IMR-90 (cell line): ENCODE measurements around the gene LRPPRC. TPM values are rescaled to one million over a fixed set of nuclear protein-coding genes. Genes with fewer than 3 reads are reported as not detected.

Experiments used
- ATAC-seq: fragments of 200-7000 bp; cut with Tn5 transposase; 2 replicates; pipeline ENCODE4 v1.9.1; 2020; ENCODE audit warnings: low read depth, mild to moderate bottlenecking, moderate library complexity
- BruUV-seq: library from RNA; stranded (reverse); fragments of 400-500 nt; replicated peaks from 2 replicates; lab custom pipeline; 2021; lab: Mats Ljungman, UMichigan
- CTCF ChIA-PET: fragments of 300-600 bp; formaldehyde crosslinking; extraction: SDS; loops from one replicate; lab custom pipeline; 2021; ENCODE audit warnings: antibody characterized with exemption; lab: Yijun Ruan, JAX
- POLR2A ChIA-PET: fragments of 300-600 bp; sonication (Branson Sonifier 250); formaldehyde crosslinking; loops from one replicate; lab custom pipeline; 2022; ENCODE audit warnings: antibody characterized with exemption; ENCODE audit not compliant: unreplicated experiment; lab: Charles Lee
- DNase-seq: peaks from one replicate; pipeline ENCODE4 v3.0.0; 2013
- H2AFZ ChIP-seq: replicated peaks from 2 replicates; pipeline ENCODE3; 2013; ENCODE audit warnings: low read length, mild to moderate bottlenecking; ENCODE audit not compliant: poor library complexity
- H2AK5ac ChIP-seq: 2 replicates; pipeline ENCODE4 v1.6.1; 2013; ENCODE audit warnings: low read depth, low read length, inconsistent platforms
- H2AK9ac ChIP-seq: replicated peaks from 2 replicates; pipeline ENCODE3; 2013; ENCODE audit warnings: mild to moderate bottlenecking, low read depth, low read length, moderate library complexity; ENCODE audit not compliant: poor library complexity
- H2BK120ac ChIP-seq: 2 replicates; pipeline ENCODE4 v1.6.1; 2013; ENCODE audit warnings: low read depth, low read length, inconsistent platforms
- H2BK15ac ChIP-seq: 3 replicates; pipeline ENCODE4 v1.6.1; 2013; ENCODE audit warnings: low read depth, low read length, inconsistent platforms
- H2BK20ac ChIP-seq: 2 replicates; pipeline ENCODE4 v1.6.1; 2013; ENCODE audit warnings: low read depth, mild to moderate bottlenecking, inconsistent platforms, low read length, moderate library complexity
- H2BK5ac ChIP-seq: 2 replicates; pipeline ENCODE4 v1.6.1; 2013; ENCODE audit warnings: mild to moderate bottlenecking, low read depth, low read length, inconsistent platforms; ENCODE audit not compliant: poor library complexity, severe bottlenecking
- H3K14ac ChIP-seq: replicated peaks from 2 replicates; pipeline ENCODE4 v1.6.1; 2013; ENCODE audit warnings: low read depth, low read length, inconsistent platforms
- H3K18ac ChIP-seq: 2 replicates; pipeline ENCODE4 v1.6.1; 2013; ENCODE audit warnings: low read depth, low read length, control low read depth
- H3K23ac ChIP-seq: 2 replicates; pipeline ENCODE4 v1.6.1; 2013; ENCODE audit warnings: low read depth, low read length, inconsistent platforms
- H3K27ac ChIP-seq: 2 replicates; pipeline ENCODE4 v1.5.1; 2013; ENCODE audit warnings: mild to moderate bottlenecking, control low read depth, low read length; ENCODE audit not compliant: insufficient read depth
- H3K27me3 ChIP-seq: 2 replicates; pipeline ENCODE4 v1.6.1; 2013; ENCODE audit warnings: low read length; ENCODE audit not compliant: control insufficient read depth, insufficient read depth
- H3K36me3 ChIP-seq: 2 replicates; pipeline ENCODE4 v1.6.1; 2013; ENCODE audit warnings: low read length, mixed read lengths; ENCODE audit not compliant: control insufficient read depth, insufficient read depth
- H3K4ac ChIP-seq: 2 replicates; pipeline ENCODE4 v1.6.1; 2013; ENCODE audit warnings: low read depth, low read length, inconsistent platforms
- H3K4me1 ChIP-seq: 2 replicates; pipeline ENCODE4 v1.6.1; 2013; ENCODE audit warnings: low read length, mixed read lengths; ENCODE audit not compliant: control insufficient read depth, insufficient read depth
- H3K4me2 ChIP-seq: 2 replicates; pipeline ENCODE4 v1.6.1; 2013; ENCODE audit warnings: low read depth, mild to moderate bottlenecking, control low read depth, low read length, moderate library complexity
- H3K4me3 ChIP-seq: 2 replicates; pipeline ENCODE4 v1.5.1; 2013; ENCODE audit warnings: low read depth, mild to moderate bottlenecking, control low read depth, low read length, moderate library complexity; ENCODE audit not compliant: insufficient read depth
- H3K56ac ChIP-seq: 2 replicates; pipeline ENCODE4 v1.6.1; 2013; ENCODE audit warnings: low read length, inconsistent platforms; ENCODE audit not compliant: insufficient read depth; ENCODE audit errors: extremely low read depth
- H3K79me1 ChIP-seq, 2 experiments: 2 replicates each; pipeline ENCODE4 v1.6.1; 2013; ENCODE audit warnings: low read length in 2 of 2, inconsistent platforms in 1 of 2, low read depth in 1 of 2
- H3K9ac ChIP-seq: 2 replicates; pipeline ENCODE4 v1.6.1; 2013; ENCODE audit warnings: low read depth, low read length, control low read depth
- H3K9me1 ChIP-seq: 2 replicates; pipeline ENCODE4 v1.6.1; 2013; ENCODE audit warnings: low read length, inconsistent platforms; ENCODE audit not compliant: insufficient read depth
- H3K9me3 ChIP-seq: 2 replicates; pipeline ENCODE4 v1.6.1; 2013; ENCODE audit warnings: low read length; ENCODE audit not compliant: control insufficient read depth, insufficient read depth
- H4K20me1 ChIP-seq: 2 replicates; pipeline ENCODE4 v1.6.1; 2013; ENCODE audit warnings: low read length, inconsistent platforms; ENCODE audit not compliant: insufficient read depth
- H4K5ac ChIP-seq: 2 replicates; pipeline ENCODE4 v1.6.1; 2013; ENCODE audit warnings: mild to moderate bottlenecking, low read depth, low read length, control low read depth
- H4K8ac ChIP-seq, 2 experiments: 2 replicates each; pipeline ENCODE4 v1.6.1; 2013; ENCODE audit warnings: low read depth in 2 of 2, low read length in 2 of 2, control low read depth in 1 of 2, inconsistent platforms in 1 of 2
- H4K91ac ChIP-seq: 2 replicates; pipeline ENCODE4 v1.6.1; 2013; ENCODE audit warnings: low read depth, low read length, inconsistent platforms; ENCODE audit not compliant: insufficient read depth
- FOS ChIP-seq: fragments of 150-350 bp; IDR thresholded peaks from 2 replicates; pipeline ENCODE4 v1.6.1; 2016; ENCODE audit warnings: low read depth, low read length
- MXI1 ChIP-seq: IDR thresholded peaks from 2 replicates; pipeline ENCODE4 v1.6.1; 2012; ENCODE audit warnings: low read depth, mild to moderate bottlenecking, low read length, moderate library complexity, borderline replicate concordance
- WGBS, 2 experiments: methylation state at CpG; one replicate each; pipeline versions ENCODE4 v1.1.5 to v1.1.7; 2013; ENCODE audit warnings: missing lambda C conversion rate in 2 of 2; ENCODE audit not compliant: insufficient read length in 1 of 2; ENCODE audit errors: extremely low coverage in 2 of 2; 5-methylcytosine and 5-hydroxymethylcytosine counted together
- dilution Hi-C: fragments of 300-500 bp; cut with HindIII; formaldehyde crosslinking; loops from one replicate; pipeline ENCODE4 v1.14.3; 2018; ENCODE audit warnings: low sequenced_read_pairs; ENCODE audit not compliant: unreplicated experiment
- in situ Hi-C: fragments of 300-500 bp; cut with MboI; formaldehyde crosslinking; loops from 3 replicates; pipeline ENCODE4 v1.14.3; 2019; ENCODE audit warnings: low sequenced_read_pairs, inconsistent platforms, mixed read lengths
- intact Hi-C: fragments of 100-400 bp; cut with micrococcal nuclease; formaldehyde crosslinking; loops from 2 replicates; pipeline ENCODE4 v1.10.0; 2022
- polyA plus RNA-seq, 3 experiments: library from polyadenylated mRNA; depleted of rRNA; stranded (reverse); fragments of >200 nt; gene quantifications; 2 replicates each; pipeline ENCODE4 v1.2.3, GENCODE V29; 2012; ENCODE audit warnings: low replicate concordance in 1 of 3
- total RNA-seq: library from RNA; depleted of rRNA; stranded (reverse); fragments of >200 nt; gene quantifications from 2 replicates; pipeline ENCODE4 v1.2.3, GENCODE V29; 2012
- TF ChIP-seq, protein P1 (sequence below): fragments of 150-350 bp; IDR thresholded peaks from 2 replicates; pipeline ENCODE4 v1.6.1; 2017; ENCODE audit warnings: mild to moderate bottlenecking, antibody characterized with exemption, low read length, low read depth

The LRPPRC gene
- total and polyA plus RNA-seq, 2 of the 4 experiments (the other 2 are of a cell fraction) = 30.4 to 36.0 TPM

GRCh38 chr2:43998263-43998662 is 2.5 kb upstream of the LRPPRC start:
- H3K9me3 ChIP-seq = no peaks in the 10 kb centered on the region
- no peak overlapping the region for H2AK9ac ChIP-seq
- H2AFZ ChIP-seq = no peak overlapping the region
- H2BK15ac ChIP-seq = no peak overlapping the region
- WGBS, 2 experiments = 80% methylated on average over 1 of the region's 4 CpGs; no CpG with 5 or more reads in 1 of the 2 experiments
- H3K4me3 ChIP-seq = no peak overlapping the region
- no peak overlapping the region for H4K5ac ChIP-seq
- no TSS peak for BruUV-seq
- no peaks in the 10 kb centered on the region; the same call in 1 of the 2 replicates for H3K36me3 ChIP-seq
- intact Hi-C loops (no loop called here), dilution Hi-C loops (no loop called here), in situ Hi-C loops (no loop called here)
- no peak overlapping the region for H3K14ac ChIP-seq
- H3K56ac ChIP-seq = no peak overlapping the region
- H3K27ac ChIP-seq = no peak overlapping the region
- no peak overlapping the region for H3K4me2 ChIP-seq
- peaks cover 6 to 22% of the 10 kb centered on the region in 2 experiments; a peak in 3 of 4 replicates for H3K79me1 ChIP-seq
- ATAC-seq (no peak), DNase-seq (no peak)
- H2BK5ac ChIP-seq = no peak overlapping the region
- no peaks in the 10 kb centered on the region for H3K27me3 ChIP-seq
- ChIA-PET POLR2A (no interaction called here), CTCF (no interaction called here)
- no peak overlapping the region for H4K8ac ChIP-seq
- H4K91ac ChIP-seq = no peak overlapping the region
- H3K9ac ChIP-seq = no peak overlapping the region
- H2BK20ac ChIP-seq = no peak overlapping the region
- no peak overlapping the region for H2AK5ac ChIP-seq
- TF ChIP-seq FOS (no peak), MXI1 (no peak)
- TF ChIP-seq, protein P1, sequence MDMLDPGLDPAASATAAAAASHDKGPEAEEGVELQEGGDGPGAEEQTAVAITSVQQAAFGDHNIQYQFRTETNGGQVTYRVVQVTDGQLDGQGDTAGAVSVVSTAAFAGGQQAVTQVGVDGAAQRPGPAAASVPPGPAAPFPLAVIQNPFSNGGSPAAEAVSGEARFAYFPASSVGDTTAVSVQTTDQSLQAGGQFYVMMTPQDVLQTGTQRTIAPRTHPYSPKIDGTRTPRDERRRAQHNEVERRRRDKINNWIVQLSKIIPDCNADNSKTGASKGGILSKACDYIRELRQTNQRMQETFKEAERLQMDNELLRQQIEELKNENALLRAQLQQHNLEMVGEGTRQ = no peak
- peaks cover 7% of the 10 kb centered on the region; the same call in 1 of the 2 replicates for H3K9me1 ChIP-seq
- H2BK120ac ChIP-seq = no peak overlapping the region
- H3K18ac ChIP-seq = no peak overlapping the region
- no peak overlapping the region for H3K23ac ChIP-seq
- H4K20me1 ChIP-seq = peaks cover 27% of the 10 kb centered on the region
- no peak overlapping the region for H3K4ac ChIP-seq
- H3K4me1 ChIP-seq = 0 out of 2 replicates have a peak, but pooled peaks cover 2% of the 10 kb centered on the region
